Femur (tissue), 1 donor: ENCODE results near the gene NUP205.
A peak's percentile ranks its signal among the peaks of the same experiment; 100 is the strongest.

Experiments used
- DNase-seq: peaks from one replicate; pipeline ENCODE4 v3.0.0-alpha.2; 2017

NUP205 gene

DNA sequence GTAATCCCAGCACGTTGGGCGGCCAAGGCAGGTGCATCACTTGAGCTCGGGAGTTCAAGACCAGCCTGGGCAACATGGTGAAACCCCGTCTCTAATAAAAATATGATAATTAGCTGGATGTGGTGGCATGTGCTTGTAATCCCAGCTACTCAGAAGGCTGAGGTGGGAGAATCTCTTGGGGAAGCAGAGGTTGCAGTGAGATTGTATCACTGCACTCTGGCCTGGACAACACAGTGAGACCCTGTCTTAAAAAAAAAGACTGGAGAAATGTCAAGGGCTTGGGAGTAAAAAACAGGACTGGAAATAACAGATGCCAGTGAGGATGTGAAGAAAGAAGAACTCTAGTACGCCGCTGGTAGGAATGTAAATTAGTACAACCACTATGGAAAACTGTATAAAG lies 16.7 kb upstream of the NUP205 start:
- DNase-seq = no peak

DNA sequence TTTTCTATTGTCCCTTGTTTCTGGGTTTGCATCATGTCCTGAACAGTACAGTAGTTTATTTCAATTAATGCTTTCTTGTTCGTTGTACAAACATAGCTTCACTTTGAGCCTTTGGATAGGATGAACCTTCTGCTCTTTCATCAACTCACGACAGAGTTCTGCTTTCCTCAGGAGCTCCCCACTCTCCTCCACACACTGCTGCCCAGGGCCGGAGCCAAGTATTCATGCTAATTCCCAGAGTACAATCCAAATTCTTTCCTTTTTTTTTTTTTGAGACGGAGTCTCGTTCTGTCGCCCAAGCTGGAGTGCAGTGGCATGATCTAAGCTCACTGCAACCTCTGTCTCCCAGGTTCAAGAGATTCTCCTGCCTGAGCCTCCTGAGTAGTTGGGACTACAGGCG lies 7.5 kb upstream of the NUP205 start:
- no peak for DNase-seq

DNA sequence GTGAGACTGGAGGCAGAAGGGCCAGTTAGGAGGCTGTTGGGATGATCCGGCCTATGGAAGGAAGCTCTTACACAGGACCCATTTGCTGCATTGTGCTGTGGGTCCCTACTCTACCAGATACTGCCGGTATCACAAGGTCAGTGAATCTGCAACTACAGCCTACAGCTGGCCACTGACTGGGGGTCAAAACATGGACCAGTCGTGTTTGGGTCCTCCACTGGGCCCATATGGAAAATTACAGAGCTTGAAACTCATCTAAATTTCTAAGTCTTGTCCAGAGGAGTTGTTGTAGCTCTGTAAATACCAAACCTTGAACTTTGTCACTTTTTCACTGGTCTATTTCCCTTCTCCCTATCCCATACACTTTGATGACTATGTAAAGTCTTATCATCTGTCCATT lies 5.6 kb upstream of the NUP205 start:
- no peak for DNase-seq

DNA sequence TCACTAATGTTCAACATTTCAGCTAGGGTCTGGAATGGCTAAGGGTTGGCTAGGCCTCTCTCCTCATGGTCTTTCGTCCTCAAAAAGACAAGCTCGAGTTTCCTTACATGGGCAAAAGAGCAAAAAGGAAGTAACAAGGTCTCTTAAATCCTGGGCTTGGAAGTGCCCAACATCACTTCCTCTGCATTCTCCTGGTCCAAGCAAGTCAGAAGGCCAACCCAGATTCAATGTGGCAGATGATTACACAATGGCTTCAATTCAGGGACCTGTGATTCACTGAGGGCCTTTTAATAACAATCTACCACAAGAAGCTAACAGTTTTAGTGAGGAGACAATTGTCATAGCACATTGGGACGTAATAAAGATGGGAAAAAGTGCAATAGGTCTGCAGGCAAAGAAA lies 4.4 kb upstream of the NUP205 start:
- no peak for DNase-seq

DNA sequence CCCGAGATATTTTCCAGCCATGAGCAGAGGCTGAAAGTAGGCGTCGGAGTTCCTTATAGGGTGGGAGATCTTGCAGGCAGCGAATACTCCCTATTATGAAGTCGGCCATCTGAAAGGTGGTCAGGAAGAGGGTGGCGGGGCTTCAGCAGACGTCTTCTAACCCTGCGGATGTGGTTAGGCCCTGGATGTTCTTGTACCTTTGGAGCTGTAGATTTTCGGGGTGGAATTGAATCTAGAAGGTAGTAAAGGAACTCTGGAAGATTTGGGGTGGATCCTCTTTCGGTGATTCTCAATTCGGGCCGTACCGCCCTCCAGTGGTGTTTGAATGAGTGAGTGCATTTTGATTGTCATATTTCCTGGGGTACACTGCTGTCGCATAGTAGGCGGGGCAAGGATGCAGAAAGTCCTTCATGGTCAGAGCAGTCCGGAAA lies 635 bp downstream of the NUP205 start:
- DNase-seq = peak; percentile 76

DNA sequence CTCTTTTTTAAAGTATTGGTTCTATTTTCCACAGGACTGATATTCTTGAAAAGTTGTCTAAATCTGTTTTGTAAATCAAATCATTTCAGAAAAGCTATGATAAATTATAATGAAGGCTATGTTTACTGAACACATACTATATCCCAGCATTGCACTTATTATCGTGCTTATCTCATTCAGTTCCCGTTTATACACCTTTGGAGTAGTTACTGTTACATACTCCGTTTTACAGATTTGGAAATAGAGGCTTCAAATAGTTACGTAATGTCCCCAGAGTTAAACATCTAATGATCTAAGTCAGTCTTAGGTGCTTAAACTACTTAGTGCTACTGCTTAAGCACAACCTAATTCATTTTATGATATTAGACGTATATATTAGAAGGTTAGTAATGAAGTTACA lies 1.2 kb downstream of the NUP205 start:
- DNase-seq = no peak

DNA sequence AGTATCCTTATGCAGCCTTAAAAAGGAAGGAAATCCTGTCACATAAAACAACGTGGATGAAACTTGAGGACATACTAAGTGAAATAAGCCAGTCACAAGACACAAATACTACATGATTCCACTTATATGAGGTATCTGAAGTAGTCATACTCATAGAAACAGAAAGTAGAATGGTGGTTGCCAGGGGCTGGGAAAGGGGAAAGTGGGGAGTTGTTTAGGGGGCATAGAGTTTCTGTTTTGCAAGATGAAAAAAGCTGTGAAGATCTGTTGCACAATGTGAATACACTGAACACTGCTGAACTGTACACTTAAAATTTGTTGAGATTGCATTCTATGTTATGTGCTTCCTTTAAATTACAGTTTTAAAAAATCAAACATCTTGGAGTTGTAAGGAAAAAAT lies 2.9 kb downstream of the NUP205 start:
- DNase-seq = no peak

DNA sequence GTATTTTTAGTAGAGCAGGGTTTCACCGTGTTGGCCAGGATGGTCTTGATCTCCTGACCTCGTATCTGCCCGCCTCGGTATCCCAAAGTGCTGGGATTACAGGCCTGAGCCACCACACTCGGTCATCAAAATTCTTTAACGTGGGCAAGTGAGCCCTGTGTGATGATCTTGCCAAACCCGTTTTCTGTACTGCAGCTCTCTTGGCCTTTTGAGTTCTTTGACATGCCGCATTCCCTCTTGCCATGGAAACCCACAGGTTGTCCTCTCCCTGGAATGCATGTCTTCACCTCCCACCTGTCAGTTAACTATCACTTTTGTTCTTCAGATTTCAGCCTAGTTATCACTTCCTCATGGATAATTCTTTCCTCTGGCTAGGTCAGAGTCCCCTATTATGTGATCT lies 5.0 kb downstream of the NUP205 start:
- no peak for DNase-seq

DNA sequence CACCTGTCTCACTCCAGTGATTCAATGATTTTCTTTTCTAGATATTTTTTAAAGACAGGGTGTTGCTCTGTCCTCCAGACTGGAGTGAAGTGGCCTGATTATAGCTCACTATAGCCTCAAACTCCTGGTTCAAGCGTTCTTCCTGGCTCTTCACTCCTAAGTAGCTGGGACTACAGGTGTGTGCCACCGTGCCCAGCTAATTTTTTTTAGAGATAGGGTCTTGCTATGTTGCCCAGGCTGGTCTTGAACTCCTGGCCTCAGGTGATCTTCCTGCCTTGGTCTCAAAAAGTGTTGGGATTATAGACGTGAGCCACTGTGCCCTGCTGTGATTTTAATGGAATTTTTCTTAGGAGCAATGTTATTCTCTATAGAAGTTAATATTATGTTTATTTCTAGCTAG lies 14.1 kb downstream of the NUP205 start:
- DNase-seq = no peak

DNA sequence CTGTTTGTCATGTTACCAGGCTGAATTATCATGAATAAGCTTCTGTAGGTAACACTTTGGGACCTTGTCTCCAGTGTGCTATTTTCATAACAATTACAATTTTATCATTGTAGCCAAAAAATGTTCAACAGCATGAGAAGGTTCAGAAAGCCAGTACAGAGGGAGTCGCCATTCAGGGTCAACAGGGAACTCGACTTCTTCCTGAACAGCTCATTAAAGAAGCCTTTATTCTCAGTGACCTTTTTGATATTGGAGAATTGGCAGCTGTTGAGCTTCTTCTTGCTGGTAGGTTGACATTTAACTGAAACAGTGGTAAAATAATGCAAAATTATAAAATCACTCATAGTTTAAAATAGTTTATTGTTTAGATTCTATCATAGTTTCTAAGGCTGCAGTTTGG lies 15.8 kb downstream of the NUP205 start:
- DNase-seq = no peak

DNA sequence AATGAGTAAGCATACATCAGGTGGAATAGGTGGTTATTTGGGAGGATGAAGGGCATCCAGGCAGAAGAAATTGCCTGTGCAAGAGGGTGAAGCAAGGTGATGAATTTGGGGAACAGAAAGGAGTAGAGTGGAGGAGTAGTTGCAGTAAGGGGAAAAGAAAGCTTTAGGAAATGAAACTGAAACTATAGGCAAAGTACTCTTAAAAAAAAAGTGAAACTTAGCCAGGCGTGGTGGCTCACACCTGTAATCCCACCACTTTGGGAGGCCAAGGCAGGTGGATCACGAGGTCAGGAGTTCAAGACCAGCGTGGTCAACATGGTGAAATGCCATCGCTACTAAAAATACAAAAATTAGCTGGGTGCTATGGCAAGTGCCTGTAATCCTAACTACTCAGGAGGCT lies 17.6 kb downstream of the NUP205 start:
- DNase-seq = no peak

DNA sequence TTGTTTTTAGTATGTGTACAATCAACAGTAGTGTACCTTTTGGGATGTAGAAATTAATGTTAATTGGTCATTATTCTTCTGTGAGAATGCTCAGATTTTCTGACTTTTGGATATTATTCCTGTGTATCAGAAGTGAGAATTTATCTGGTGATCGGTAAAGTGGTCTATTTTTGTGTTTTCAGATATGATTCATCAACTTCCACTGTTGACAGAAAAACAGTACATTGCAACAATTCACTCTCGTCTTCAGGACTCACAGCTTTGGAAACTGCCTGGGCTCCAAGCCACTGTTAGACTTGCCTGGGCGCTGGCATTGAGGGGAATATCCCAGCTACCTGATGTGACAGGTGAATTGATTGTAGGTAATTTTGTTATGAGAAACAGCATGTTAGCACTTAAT lies 20.9 kb downstream of the NUP205 start:
- DNase-seq = no peak

DNA sequence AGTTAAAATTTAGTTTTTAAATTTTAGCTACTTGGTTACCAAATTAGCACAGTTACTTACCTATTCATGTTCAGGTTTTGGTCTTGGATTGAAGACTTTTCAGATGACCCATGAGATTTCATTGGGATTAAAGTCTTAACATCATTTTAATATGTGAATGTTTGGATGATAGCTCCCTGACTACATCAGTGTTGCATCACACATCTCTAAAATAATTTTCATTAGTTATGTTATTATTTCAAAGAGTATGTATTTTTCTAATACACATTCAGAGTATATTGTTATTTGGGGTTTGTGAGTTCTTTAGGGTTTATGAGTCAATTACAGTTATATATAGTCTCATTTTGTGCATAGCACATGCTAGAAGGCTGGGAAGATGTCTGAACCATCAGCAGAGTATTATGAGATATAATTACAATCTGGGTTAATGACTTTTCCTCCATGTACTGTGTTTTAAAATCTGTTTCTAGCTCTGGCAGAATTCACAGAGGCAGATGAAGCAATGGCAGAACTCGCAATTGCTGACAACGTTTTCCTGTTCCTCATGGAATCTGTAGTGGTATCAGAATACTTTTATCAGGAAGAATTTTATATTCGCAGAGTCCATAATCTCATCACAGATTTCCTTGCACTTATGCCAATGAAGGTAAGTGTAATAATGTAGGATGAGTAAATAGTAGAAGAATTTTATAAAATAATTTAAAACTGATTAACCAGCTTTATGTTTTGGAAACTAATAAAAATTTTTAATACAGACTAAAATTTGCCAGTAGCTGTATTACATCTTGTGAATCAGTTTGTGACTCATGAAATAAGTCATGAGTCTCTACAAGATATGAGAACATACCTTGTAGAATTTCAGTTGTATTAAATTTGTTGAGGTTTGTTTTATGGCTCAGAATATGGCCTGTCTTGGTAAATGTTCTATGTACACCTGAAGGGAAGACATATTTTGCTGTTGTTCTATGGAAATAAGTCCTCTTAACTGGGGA lies 26.9 kb downstream of the NUP205 start:
- no peak for DNase-seq

DNA sequence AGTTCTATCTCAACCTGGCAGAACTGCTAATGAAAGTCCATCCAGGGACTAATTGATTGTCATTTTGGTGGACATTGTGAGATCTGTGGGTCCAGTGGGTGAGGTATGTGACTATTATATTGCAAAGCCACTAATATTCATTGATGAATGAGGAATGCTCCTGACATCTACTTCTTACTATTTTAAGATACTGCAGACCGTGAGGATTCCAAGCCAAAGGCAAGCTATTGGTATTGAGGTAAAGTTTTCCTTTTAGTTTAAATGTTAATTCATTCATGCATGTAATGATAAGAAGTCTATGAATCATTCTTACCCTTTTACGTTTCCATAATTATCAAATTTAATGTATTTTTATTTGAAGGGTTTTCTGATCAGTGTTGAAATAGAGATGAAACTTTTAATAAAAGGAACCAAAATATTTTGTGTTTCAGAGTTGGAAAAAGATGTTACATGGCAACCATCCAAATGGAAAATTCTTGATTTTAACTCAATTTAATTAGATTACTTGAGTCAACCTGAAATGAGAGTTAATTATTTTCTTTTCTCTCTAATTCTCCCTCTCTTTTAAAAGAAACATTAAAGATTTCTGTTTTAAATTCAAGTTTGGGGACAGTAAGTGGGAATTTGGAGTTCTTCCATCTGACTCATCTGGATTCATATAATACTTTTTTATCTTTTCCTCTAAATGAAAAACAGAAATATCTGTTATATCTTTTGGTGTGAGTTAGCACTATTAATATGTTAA lies 39.6 kb downstream of the NUP205 start:
- DNase-seq = no peak

DNA sequence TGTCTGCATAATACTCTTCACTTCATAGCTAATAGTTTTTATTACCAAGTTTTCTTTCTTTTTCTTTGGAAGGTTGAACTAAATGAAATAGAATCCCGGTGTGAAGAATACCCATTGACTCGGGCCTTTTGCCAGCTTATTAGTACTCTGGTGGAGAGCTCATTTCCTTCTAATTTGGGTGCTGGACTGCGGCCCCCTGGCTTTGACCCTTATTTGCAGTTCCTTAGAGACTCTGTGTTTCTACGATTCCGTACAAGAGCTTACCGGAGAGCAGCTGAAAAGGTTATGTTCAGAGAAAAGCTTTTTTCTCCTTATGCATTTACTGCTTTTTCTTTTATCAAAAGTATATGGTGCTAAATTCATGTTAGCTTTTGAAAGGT lies 40.2 kb downstream of the NUP205 start:
- DNase-seq = no peak

DNA sequence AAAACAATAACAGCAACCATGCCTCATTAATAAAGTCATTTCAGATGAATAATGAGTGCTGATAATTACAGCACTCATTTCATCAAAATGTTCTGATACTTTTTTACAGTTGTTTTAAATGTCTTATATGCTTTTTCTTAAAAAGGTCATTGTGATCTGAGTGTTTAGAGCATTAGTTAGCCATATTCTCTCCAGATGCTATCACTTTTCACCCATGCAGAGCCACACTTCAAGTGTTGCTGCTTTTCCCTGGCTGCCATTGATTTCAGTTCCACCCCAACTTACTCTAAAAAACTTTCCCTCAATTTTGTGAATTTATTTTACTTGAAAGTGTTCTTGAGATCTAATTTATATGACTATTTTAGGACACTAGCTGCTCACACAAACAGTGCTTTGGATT lies 41.8 kb downstream of the NUP205 start:
- no peak for DNase-seq

DNA sequence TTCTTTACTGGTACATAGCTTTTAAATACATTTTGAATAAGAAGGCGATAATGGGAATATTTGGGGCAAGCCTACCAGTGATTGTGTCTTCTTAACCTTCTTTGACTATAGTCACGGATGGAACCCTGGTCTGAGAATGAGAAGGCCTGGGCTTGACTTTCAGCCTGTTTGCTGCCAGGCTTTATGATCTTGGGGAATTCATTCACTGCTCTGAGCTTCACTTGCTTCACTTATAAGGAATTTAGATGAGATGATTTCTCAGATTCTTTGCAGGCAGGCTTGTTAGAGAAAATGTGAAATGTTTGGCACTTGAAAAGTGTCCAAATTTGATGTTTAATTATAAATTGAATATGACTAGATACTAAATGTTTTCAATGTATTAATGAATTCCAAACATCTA lies 42.5 kb downstream of the NUP205 start:
- no peak for DNase-seq

DNA sequence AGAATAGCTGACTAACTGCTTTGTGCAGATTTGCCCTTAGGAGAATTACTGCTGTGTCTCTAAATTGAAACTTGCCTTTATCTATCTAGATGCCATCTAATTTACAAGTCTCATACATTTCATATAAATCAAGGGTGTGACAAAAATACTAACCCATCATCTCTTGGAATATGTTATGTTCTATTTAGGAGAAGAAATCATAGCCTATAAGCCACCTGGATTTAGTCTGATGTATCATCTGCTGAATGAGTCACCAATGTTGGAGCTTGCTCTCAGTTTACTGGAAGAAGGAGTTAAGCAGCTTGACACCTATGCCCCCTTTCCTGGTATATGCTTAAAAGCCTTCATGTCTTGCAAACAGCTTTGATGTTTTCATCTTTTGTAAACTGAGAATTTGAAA lies 43.5 kb downstream of the NUP205 start:
- DNase-seq = no peak

DNA sequence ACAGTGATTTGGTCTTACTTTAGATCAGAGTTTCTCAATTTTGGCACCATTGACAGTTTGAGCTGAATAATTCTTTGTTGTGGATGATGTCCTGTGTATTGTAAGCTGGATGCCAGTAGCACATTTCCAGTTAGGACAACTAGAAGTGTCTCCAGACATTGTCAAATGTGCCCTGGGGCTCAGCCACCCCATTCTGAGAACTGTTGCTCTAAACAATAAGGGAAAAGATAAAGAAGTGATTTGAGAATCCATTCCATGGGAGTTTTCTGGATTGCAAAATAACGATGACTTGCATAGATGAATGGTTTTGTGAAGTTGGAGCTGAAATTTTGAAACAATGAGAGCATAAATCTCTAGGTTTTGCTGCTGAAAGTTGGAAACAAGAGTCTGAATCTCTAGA lies 44.6 kb downstream of the NUP205 start:
- DNase-seq = no peak

DNA sequence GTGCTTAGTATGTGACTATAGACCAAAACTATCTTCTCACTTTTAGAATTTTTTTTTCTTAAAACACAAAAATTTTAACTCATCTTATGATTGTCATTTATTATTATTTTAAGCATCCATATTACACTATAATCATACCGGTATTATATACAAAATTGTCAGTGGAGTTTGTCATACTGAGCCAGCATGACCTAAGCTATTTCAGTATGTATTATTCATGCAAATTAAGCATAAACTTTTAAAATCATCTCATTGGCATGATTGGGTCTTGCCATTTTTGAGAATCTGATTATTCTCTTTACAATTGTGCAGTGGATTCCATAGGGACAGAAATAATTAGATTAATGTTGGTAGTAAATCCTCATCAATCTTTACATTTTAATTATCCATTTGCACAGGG lies 58.4 kb downstream of the NUP205 start:
- no peak for DNase-seq

DNA sequence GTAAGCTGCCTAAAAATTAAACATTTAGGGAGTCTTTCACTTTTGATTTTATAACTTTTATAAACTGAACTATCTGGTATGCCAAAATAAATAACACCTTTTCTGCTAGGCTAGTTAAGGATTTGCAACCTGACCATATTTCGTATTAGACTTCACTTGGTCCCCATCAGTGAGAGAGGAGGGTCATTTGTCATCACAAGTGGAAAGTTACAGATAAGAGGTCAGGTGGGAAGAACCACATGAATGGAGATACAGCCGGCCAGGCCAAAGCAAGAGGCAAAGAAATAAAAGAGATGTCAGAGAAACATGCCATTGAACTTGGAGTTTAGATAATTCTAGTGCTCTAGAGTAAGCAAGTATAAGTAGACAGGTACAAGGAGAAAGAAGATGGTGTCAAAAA lies 60.1 kb downstream of the NUP205 start:
- no peak for DNase-seq

DNA sequence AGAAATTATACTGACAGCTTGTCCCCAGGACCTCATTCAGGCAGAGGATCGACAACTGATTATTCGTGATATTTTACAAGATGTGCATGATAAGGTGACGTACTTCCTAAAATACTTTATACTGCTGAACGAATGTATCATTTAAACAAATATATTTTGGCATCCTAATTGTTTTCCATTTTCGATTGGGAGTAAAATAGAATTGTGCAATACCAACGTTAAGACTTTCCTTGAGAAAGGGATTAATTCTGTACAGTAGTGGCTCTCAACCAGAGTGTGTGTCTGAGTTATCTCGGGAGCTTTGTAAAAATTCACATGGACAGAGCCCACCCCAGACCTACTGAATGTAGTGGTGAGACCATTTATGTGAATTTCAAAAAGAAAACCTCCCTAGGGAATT lies 60.8 kb downstream of the NUP205 start:
- no peak for DNase-seq

DNA sequence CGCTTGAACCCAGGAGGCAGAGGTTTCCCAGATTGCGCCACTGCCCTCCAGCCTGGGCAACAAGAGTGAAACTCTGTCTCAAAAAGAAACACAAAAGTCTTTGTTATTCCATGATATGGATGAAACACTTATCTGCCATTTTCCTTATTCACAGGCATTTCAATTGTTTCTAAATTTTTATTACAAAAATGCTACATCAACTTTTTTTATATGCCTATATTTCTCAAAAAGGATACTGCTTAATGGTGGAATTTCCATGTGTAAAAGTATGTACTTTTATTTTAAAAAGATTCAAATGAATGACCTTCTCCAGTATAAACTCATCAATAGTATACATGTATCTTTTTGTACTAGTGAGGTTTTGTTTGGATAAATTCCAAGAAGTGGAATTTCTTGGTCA lies 62.7 kb downstream of the NUP205 start:
- DNase-seq = no peak
